Gastroesophageal sphincter (tissue), 4 donors: Measurements from ENCODE around the gene CA6. TPM values are rescaled to one million over a fixed set of nuclear protein-coding genes. Genes with fewer than 3 reads are reported as not detected.

Experiments used
- ATAC-seq: fragments of 150-250 bp; one replicate; pipeline ENCODE4 v1.9.1; 2016; ENCODE audit warnings: mild to moderate bottlenecking, moderate library complexity
- H3K27ac ChIP-seq, 4 donors: fragments of 200-600 bp; sonication (generic) in 3 of 4; 1 replicate in 3 of 4; 2 replicates in 1 of 4; pipeline ENCODE4 v1.5.1; 2016 to 2019
- H3K27me3 ChIP-seq: fragments of 200-600 bp; sonication (generic); one replicate; pipeline ENCODE4 v1.5.1; 2019
- H3K36me3 ChIP-seq, 2 donors: fragments of 200-600 bp; sonication (generic); one replicate each; pipeline ENCODE4 v1.5.1; 2019; ENCODE audit warnings: control low read depth in 1 of 2
- H3K4me1 ChIP-seq, 3 donors: fragments of 200-600 bp; sonication (generic); 1 replicate in 2 of 3; 2 replicates in 1 of 3; pipeline ENCODE4 v1.5.1; 2016 to 2019; ENCODE audit warnings: control low read depth in 2 of 3
- H3K4me3 ChIP-seq, 2 donors: fragments of 200-600 bp; sonication (generic); one replicate each; pipeline ENCODE4 v1.5.1; 2019; ENCODE audit warnings: mild to moderate bottlenecking in 1 of 2, moderate library complexity in 1 of 2
- H3K9me3 ChIP-seq, 3 donors: fragments of 200-600 bp; sonication (generic); one replicate each; pipeline ENCODE4 v1.5.1; 2017 to 2019; ENCODE audit warnings: control low read depth in 2 of 3
- CTCF ChIP-seq, 4 experiments: fragments of 200-600 bp in 2 of 4; fragments of 450-650 bp in 2 of 4; sonication (generic) in 1 of 4; IDR thresholded peaks; one replicate each; pipeline ENCODE4 v1.5.1; 2017 to 2019; ENCODE audit warnings: antibody characterized with exemption in 4 of 4, mild to moderate bottlenecking in 2 of 4, moderate library complexity in 2 of 4
- EP300 ChIP-seq: sonication (generic); formaldehyde crosslinking; IDR thresholded peaks from one replicate; pipeline ENCODE4 v1.6.1; 2017; ENCODE audit warnings: antibody characterized with exemption, mild to moderate bottlenecking
- POLR2A ChIP-seq, 2 donors: fragments of 450-650 bp; IDR thresholded peaks; one replicate each; pipeline ENCODE4 v1.6.1; 2017; ENCODE audit warnings: antibody characterized with exemption in 2 of 2, mild to moderate bottlenecking in 2 of 2, moderate library complexity in 1 of 2
- POLR2AphosphoS5 ChIP-seq: sonication (generic); formaldehyde crosslinking; IDR thresholded peaks from one replicate; pipeline ENCODE4 v1.6.1; 2017; ENCODE audit warnings: antibody characterized with exemption
- WGBS, 2 donors: methylation state at CpG; one replicate each; pipeline ENCODE4 v1.1.5; 2018; ENCODE audit warnings: low coverage in 1 of 2; 5-methylcytosine and 5-hydroxymethylcytosine counted together
- total RNA-seq, 4 donors: library from RNA; depleted of rRNA; stranded (reverse); fragments of >200 nt; gene quantifications; one replicate each; pipeline ENCODE4 v1.1.0, GENCODE V29; 2016

CA6 gene
- total RNA-seq, 4 donors from 2014 or later = not detected

DNA sequence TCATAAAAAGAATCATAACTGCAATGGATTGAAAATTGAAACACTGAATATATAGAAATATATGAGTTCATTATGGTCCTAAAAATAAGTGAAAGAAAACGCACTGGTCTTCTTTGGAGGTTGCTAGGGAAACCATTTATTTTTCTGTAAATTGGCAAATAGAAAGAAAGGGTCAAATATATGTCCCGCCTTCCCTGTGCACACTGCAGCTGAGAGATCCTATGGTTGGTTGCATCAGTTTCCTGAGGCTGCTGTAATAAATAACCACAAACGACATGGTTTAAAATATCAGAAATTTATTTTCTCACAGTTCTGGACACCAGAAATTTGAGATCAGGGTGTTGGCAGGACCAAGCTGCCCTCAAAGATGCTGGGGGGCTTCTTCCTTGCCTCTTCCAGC, 35.0 kb downstream of the CA6 start:
- Histone ChIP-seq H3K27ac (no peak overlapping the region), H3K9me3 (peaks cover 0 to 4% (median 0%) of the 10 kb centered on the region in 3 donors), H3K27me3 (no peaks in the 10 kb centered on the region), H3K4me3 (no peak overlapping the region), H3K36me3 (no peaks in the 10 kb centered on the region), H3K4me1 (peaks cover 0 to 5% (median 0%) of the 10 kb centered on the region in 3 donors)
- ATAC-seq = no peak
- 71 to 89% methylated on average over 3 of the region's 3 CpGs for WGBS, 2 donors
- TF ChIP-seq EP300 = no peak
- no peak for TF ChIP-seq CTCF (IDR thresholded peaks at IDR 0.05)
- TF ChIP-seq POLR2A (IDR thresholded peaks at IDR 0.05) = no peak
- TF ChIP-seq POLR2AphosphoS5 = no peak

GRCh38 chr1:8981169-8981568, 35.5 kb downstream of the CA6 start:
- Histone ChIP-seq H3K4me1 (peaks cover 0 to 10% (median 0%) of the 10 kb centered on the region in 3 donors), H3K27me3 (no peaks in the 10 kb centered on the region), H3K27ac (no peak overlapping the region), H3K36me3 (no peaks in the 10 kb centered on the region), H3K4me3 (no peak overlapping the region), H3K9me3 (peaks cover 0 to 4% (median 0%) of the 10 kb centered on the region in 3 donors)
- whole genome bisulfite sequencing, 2 donors = 68% methylated on average over 2 of the region's 2 CpGs; no CpG with 5 or more reads in 1 of the 2 donors
- no peak for ATAC-seq
- no peak for TF ChIP-seq EP300
- TF ChIP-seq POLR2AphosphoS5 = no peak
- no peak for TF ChIP-seq CTCF (IDR thresholded peaks at IDR 0.05)
- no peak for TF ChIP-seq POLR2A (IDR thresholded peaks at IDR 0.05)

DNA sequence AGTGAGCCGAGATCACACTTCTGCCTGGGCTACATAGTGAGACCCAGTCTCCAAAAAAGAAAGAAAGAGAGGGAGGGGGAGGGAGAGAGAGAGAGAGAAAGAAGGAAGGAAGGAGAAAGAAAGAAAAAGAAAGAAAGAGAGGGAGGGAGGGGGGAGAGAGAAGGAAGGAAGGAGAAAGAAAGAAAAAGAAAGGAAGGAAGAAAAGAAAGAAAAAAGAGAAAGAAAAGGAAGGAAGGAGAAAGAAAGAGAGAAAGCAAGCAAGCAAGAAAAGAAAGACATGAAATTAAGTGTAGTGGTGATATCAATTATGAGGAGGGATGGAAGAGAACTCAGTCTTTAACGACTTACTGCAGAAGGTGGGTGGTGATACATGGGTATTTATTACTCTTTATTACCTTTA, 38.5 kb downstream of the CA6 start:
- Histone ChIP-seq H3K27me3 (no peaks in the 10 kb centered on the region), H3K36me3 (no peaks in the 10 kb centered on the region), H3K4me1 (peaks cover 0 to 33% (median 0%) of the 10 kb centered on the region in 3 donors), H3K9me3 (peaks cover 0 to 4% (median 0%) of the 10 kb centered on the region in 3 donors), H3K4me3 (no peak overlapping the region), H3K27ac (no peak overlapping the region)
- no peak for TF ChIP-seq POLR2AphosphoS5
- WGBS, 2 donors = 79 to 90% methylated on average over 2 of the region's 2 CpGs
- no peak for ATAC-seq

DNA sequence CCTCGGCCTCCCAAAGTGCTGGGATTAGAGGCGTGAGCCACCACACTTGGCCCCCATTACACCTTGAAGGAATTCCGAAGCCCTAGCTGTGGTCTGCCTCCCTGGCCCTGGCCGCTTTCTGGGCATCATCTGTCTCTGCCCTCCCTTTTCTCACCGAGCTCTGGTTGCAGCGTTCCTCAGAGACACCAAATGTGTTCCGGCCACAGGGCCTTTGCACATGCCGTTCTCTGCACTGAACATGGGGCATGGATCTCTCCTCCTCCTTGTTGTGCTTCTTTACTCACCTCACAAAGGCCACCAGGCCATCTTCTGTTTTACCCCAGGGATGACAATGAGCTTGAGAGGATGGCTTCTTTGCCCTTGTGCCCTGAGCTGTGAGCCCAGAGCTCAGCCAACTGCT, 39.3 kb downstream of the CA6 start:
- H3K4me3 ChIP-seq = no peak overlapping the region
- H3K36me3 ChIP-seq = no peaks in the 10 kb centered on the region
- WGBS, 2 donors = 80 to 100% methylated on average over 2 to 4 of the region's 8 CpGs
- TF ChIP-seq POLR2AphosphoS5 = no peak
- TF ChIP-seq EP300 = no peak
- no peak for TF ChIP-seq CTCF (IDR thresholded peaks at IDR 0.05)
- TF ChIP-seq POLR2A (IDR thresholded peaks at IDR 0.05) = no peak
- H3K27me3 ChIP-seq = no peaks in the 10 kb centered on the region
- ATAC-seq = no peak
- H3K4me1 ChIP-seq = peaks cover 0 to 33% (median 0%) of the 10 kb centered on the region in 3 donors
- H3K9me3 ChIP-seq = peaks cover 0 to 4% (median 0%) of the 10 kb centered on the region in 3 donors
- no peak overlapping the region for H3K27ac ChIP-seq

DNA sequence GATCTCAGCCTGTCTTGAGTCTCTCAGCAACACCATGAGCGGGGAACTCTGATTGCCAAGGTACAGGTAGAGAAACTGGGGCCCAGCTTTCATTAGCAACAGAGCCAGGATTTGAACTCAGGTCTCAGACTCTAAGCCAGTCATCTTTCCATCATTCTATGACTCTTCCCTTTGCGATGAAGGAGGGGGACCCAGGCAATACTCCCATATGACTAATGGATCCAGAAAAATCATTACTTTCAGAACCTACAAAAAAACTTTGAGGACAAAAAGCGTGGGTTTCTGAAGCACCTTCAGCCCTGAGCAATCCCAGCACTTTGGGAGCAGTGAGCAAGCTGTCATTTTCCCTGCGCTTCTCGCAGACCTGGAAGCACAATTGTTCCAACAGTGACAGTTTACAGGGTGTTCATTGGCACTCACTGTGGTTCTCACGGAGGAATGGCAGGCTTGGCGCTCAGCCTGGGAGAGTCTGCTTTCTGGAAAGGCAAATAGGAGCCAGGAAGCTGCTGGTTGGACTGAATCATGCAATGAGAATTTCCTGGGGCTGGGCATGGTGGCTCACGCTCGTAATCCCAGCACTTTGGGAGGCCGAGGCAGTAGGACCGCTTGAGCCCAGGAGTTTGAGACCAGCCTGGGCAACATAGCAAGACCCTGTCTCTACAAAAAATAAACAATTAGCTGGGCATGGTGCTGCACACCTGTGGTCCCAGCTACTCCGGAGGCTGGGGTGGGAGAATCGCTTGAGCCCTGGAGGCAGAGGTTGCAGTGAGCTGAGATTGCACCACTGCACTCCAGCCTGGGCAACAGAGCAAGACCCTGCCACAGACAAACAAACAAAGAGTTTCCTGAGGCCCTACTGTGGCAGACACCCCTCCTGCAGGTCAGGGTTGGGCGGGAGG, 40.5 kb downstream of the CA6 start:
- H3K9me3 ChIP-seq = no peaks in the 10 kb centered on the region

DNA sequence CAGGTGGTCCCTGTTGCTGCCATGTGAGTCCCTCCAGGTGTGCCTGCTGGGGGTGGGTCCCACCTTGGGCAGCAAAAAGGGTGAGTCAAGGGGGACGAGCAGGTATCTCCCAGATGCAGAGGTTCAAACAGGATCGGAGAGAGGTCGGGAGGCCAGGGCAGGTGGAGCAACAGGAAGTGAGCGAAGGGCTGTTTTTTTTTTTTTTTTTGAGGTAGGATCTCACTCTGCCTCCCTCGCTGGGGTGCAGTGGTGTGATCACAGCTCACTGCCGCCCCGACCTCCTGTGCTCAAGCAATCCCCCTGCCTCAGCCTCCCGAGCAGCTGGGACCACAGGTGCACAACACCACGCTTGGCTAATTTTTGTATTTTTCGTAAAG, 41.1 kb downstream of the CA6 start:
- H3K9me3 ChIP-seq = no peaks in the 10 kb centered on the region
- H3K27ac ChIP-seq = peak overlapping the region in 3 of 4 donors; percentile 67 to 76 (median 69)
- no peaks in the 10 kb centered on the region for H3K27me3 ChIP-seq
- no peak overlapping the region for H3K4me3 ChIP-seq
- ATAC-seq = no peak
- 97 to 100% methylated on average over 4 of the region's 10 CpGs for WGBS, 2 donors
- TF ChIP-seq CTCF (IDR thresholded peaks at IDR 0.05) (no peak), POLR2AphosphoS5 (no peak), POLR2A (IDR thresholded peaks at IDR 0.05) (no peak), EP300 (no peak)
- H3K36me3 ChIP-seq = no peaks in the 10 kb centered on the region
- H3K4me1 ChIP-seq = peaks cover 0 to 33% (median 0%) of the 10 kb centered on the region in 3 donors

More for the DNA sequence above, 40.5 kb downstream of the CA6 start:
- Histone ChIP-seq H3K36me3 (no peaks in the 10 kb centered on the region), H3K27me3 (no peaks in the 10 kb centered on the region), H3K4me3 (no peak overlapping the region), H3K27ac (peak overlapping the region in 3 of 4 donors; percentile 67 to 76 (median 69)), H3K4me1 (peaks cover 0 to 33% (median 0%) of the 10 kb centered on the region in 3 donors)
- peak; percentile 81 for TF ChIP-seq POLR2AphosphoS5
- no peak for TF ChIP-seq POLR2A (IDR thresholded peaks at IDR 0.05)
- 27 to 67% methylated on average over 6 to 7 of the region's 14 CpGs for WGBS, 2 donors
- ATAC-seq = peak; percentile 91
